ES-I3 (cell line): ENCODE results near the gene SCFD2.

Experiments
- H3K36me3 ChIP-seq: 2 replicates; pipeline ENCODE4 v1.6.1; 2013; ENCODE audit warnings: mild to moderate bottlenecking, low read length, control low read depth, moderate library complexity; ENCODE audit not compliant: insufficient read depth
- H3K4me1 ChIP-seq: 2 replicates; pipeline ENCODE4 v1.6.1; 2013; ENCODE audit warnings: mild to moderate bottlenecking, control low read depth, low read length; ENCODE audit not compliant: insufficient read depth
- H3K9ac ChIP-seq: 2 replicates; pipeline ENCODE4 v1.6.1; 2013; ENCODE audit warnings: low read depth, mild to moderate bottlenecking, low read length, moderate library complexity
- H3K9me3 ChIP-seq: 2 replicates; pipeline ENCODE4 v1.6.1; 2013; ENCODE audit warnings: mild to moderate bottlenecking, low read length, moderate library complexity; ENCODE audit not compliant: control insufficient read depth, insufficient read depth

Gene SCFD2

GRCh38 chr4:53173576-53173975 lies 192.3 kb downstream of the SCFD2 start:
- Histone ChIP-seq H3K9ac (no peak overlapping the region), H3K9me3 (no peaks in the 10 kb centered on the region), H3K4me1 (no peaks in the 10 kb centered on the region), H3K36me3 (no peaks in the 10 kb centered on the region)

- H3K36me3 ChIP-seq, result no peaks in the 10 kb centered on the region
- no peaks in the 10 kb centered on the region for H3K4me1 ChIP-seq
- no peak overlapping the region for H3K9ac ChIP-seq
- H3K9me3 ChIP-seq, result no peaks in the 10 kb centered on the region
Measured at GRCh38 chr4:53171797-53172196, 194.1 kb downstream of the SCFD2 start.

GRCh38 chr4:53169695-53170617 lies 195.9 kb downstream of the SCFD2 start:
- no peaks in the 10 kb centered on the region for H3K36me3 ChIP-seq
- no peaks in the 10 kb centered on the region for H3K9me3 ChIP-seq

GRCh38 chr4:53168228-53168627 lies 197.6 kb downstream of the SCFD2 start:
- H3K9ac ChIP-seq, result no peak overlapping the region
- no peaks in the 10 kb centered on the region for H3K4me1 ChIP-seq
- H3K9me3 ChIP-seq, result no peaks in the 10 kb centered on the region
- no peaks in the 10 kb centered on the region for H3K36me3 ChIP-seq

More at GRCh38 chr4:53169695-53170617, 195.9 kb downstream of the SCFD2 start:
- H3K4me1 ChIP-seq, result no peaks in the 10 kb centered on the region
- no peak overlapping the region for H3K9ac ChIP-seq

- H3K36me3 ChIP-seq, result no peaks in the 10 kb centered on the region
- H3K4me1 ChIP-seq, result no peaks in the 10 kb centered on the region
- H3K9me3 ChIP-seq, result no peaks in the 10 kb centered on the region
- H3K9ac ChIP-seq, result no peak overlapping the region
Measured at GRCh38 chr4:53162969-53163368, 202.9 kb downstream of the SCFD2 start.

- H3K9ac ChIP-seq, result no peak overlapping the region
Measured at GRCh38 chr4:53161787-53162433, 204.0 kb downstream of the SCFD2 start.

GRCh38 chr4:53161051-53161786 lies 204.6 kb downstream of the SCFD2 start:
- Histone ChIP-seq H3K9me3 (no peaks in the 10 kb centered on the region), H3K4me1 (no peaks in the 10 kb centered on the region), H3K36me3 (no peaks in the 10 kb centered on the region), H3K9ac (no peak overlapping the region)

More at GRCh38 chr4:53161787-53162433, 204.0 kb downstream of the SCFD2 start:
- Histone ChIP-seq H3K9me3 (no peaks in the 10 kb centered on the region), H3K4me1 (no peaks in the 10 kb centered on the region), H3K36me3 (no peaks in the 10 kb centered on the region)

- no peaks in the 10 kb centered on the region for H3K4me1 ChIP-seq
- H3K9me3 ChIP-seq, result no peaks in the 10 kb centered on the region
- no peak overlapping the region for H3K9ac ChIP-seq
- H3K36me3 ChIP-seq, result no peaks in the 10 kb centered on the region
Measured at GRCh38 chr4:53156896-53157295, 209.0 kb downstream of the SCFD2 start.

- Histone ChIP-seq H3K4me1 (no peaks in the 10 kb centered on the region), H3K9ac (no peak overlapping the region), H3K9me3 (no peaks in the 10 kb centered on the region), H3K36me3 (no peaks in the 10 kb centered on the region)
Measured at GRCh38 chr4:53152467-53152866, 213.4 kb downstream of the SCFD2 start.

GRCh38 chr4:53151489-53151788 lies 214.4 kb downstream of the SCFD2 start:
- no peaks in the 10 kb centered on the region for H3K36me3 ChIP-seq
- H3K4me1 ChIP-seq, result no peaks in the 10 kb centered on the region
- no peaks in the 10 kb centered on the region for H3K9me3 ChIP-seq
- H3K9ac ChIP-seq, result no peak overlapping the region

- Histone ChIP-seq H3K9ac (no peak overlapping the region), H3K9me3 (no peaks in the 10 kb centered on the region), H3K36me3 (no peaks in the 10 kb centered on the region), H3K4me1 (no peaks in the 10 kb centered on the region)
Measured at GRCh38 chr4:53150631-53151488, 215.0 kb downstream of the SCFD2 start.

GRCh38 chr4:53147711-53148110 lies 218.2 kb downstream of the SCFD2 start:
- Histone ChIP-seq H3K36me3 (no peaks in the 10 kb centered on the region), H3K9me3 (no peaks in the 10 kb centered on the region), H3K4me1 (no peaks in the 10 kb centered on the region), H3K9ac (no peak overlapping the region)

- no peaks in the 10 kb centered on the region for H3K9me3 ChIP-seq
- no peak overlapping the region for H3K9ac ChIP-seq
- no peaks in the 10 kb centered on the region for H3K4me1 ChIP-seq
- H3K36me3 ChIP-seq, result no peaks in the 10 kb centered on the region
Measured at GRCh38 chr4:53147197-53147596, 218.7 kb downstream of the SCFD2 start.

- H3K9ac ChIP-seq, result no peak overlapping the region
- no peaks in the 10 kb centered on the region for H3K4me1 ChIP-seq
- no peaks in the 10 kb centered on the region for H3K36me3 ChIP-seq
- H3K9me3 ChIP-seq, result no peaks in the 10 kb centered on the region
Measured at GRCh38 chr4:53141308-53141707, 224.6 kb downstream of the SCFD2 start.
